Chondrocyte (in vitro differentiated cells): ENCODE measurements around the gene CBY1. TPM values are rescaled to one million over a fixed set of nuclear protein-coding genes. Genes with fewer than 3 reads are reported as not detected.

Experiments
- DNase-seq: peaks from one replicate; pipeline ENCODE4 v3.0.0; 2021; ENCODE audit warnings: mixed read lengths, low spot score
- H3K27ac Mint-ChIP-seq: one replicate; pipeline ENCODE4 v1.8.0; 2021; ENCODE audit warnings: mild to moderate bottlenecking, moderate library complexity, mixed read lengths; ENCODE audit not compliant: unreplicated experiment
- H3K27me3 Mint-ChIP-seq: 2 replicates; pipeline ENCODE4 v1.8.0; 2021; ENCODE audit warnings: low read depth, mixed read lengths
- H3K36me3 Mint-ChIP-seq: 2 replicates; pipeline ENCODE4 v1.8.0; 2021; ENCODE audit warnings: low read depth, mixed read lengths
- H3K4me1 Mint-ChIP-seq: 2 replicates; pipeline ENCODE4 v1.8.0; 2021; ENCODE audit warnings: low read depth, mild to moderate bottlenecking, mixed read lengths
- H3K4me3 Mint-ChIP-seq: one replicate; pipeline ENCODE4 v1.8.0; 2021; ENCODE audit warnings: mild to moderate bottlenecking, moderate library complexity, mixed read lengths; ENCODE audit not compliant: unreplicated experiment
- H3K9me3 Mint-ChIP-seq: 2 replicates; pipeline ENCODE4 v1.8.0; 2021; ENCODE audit warnings: low read depth, mixed read lengths
- CTCF ChIP-seq: fragments of 200-600 bp; sonication (generic); IDR thresholded peaks from 2 replicates; pipeline ENCODE4 v1.5.0; 2021; ENCODE audit warnings: antibody characterized with exemption, mild to moderate bottlenecking, moderate library complexity
- total RNA-seq: library from RNA; stranded (reverse); gene quantifications from 3 replicates; pipeline ENCODE4 v1.2.1, GENCODE V29; 2021

Gene CBY1
- total RNA-seq, 1 donor from 2014 or later = 29.9 TPM

GRCh38 chr22:38698407-38699094 is 42.1 kb downstream of the CBY1 start:
- Mint-ChIP-seq H3K4me1 (peaks cover 62% of the 10 kb centered on the region), H3K4me3 (peak overlapping the region; percentile 90), H3K9me3 (no peaks in the 10 kb centered on the region), H3K27ac (peak overlapping the region; percentile 99), H3K36me3 (peaks cover 8% of the 10 kb centered on the region), H3K27me3 (no peaks in the 10 kb centered on the region)
- DNase-seq = no peak
- TF ChIP-seq CTCF = no peak

DNA sequence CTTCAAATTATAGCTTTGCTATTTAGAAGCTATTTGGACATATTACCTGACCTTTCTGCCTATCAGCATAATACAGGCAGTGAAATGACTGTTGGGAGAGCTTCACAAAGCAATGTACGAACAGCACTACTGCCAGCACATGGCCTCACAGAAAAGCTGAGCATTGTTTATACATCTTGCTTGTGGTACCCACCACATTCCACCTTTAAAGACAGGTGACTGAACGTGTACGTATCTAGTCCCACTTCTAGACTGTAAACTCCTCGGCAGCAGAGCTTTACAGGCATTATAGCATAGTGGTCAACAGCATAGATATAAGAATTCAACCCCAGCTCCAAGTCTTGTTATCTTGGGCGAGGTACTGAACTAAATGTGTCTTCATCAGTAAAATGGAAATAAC is 42.7 kb downstream of the CBY1 start:
- Mint-ChIP-seq H3K27ac (peak overlapping the region; percentile 99), H3K36me3 (peaks cover 7% of the 10 kb centered on the region), H3K4me3 (peak overlapping the region; percentile 90), H3K9me3 (no peaks in the 10 kb centered on the region), H3K4me1 (peaks cover 59% of the 10 kb centered on the region), H3K27me3 (no peaks in the 10 kb centered on the region)
- DNase-seq = no peak
- TF ChIP-seq CTCF = no peak

- H3K27ac Mint-ChIP-seq = peak overlapping the region; percentile 99
- H3K4me3 Mint-ChIP-seq = peak overlapping the region; percentile 90
- peaks cover 4% of the 10 kb centered on the region for H3K36me3 Mint-ChIP-seq
- DNase-seq = no peak
- H3K27me3 Mint-ChIP-seq = no peaks in the 10 kb centered on the region
- H3K4me1 Mint-ChIP-seq = peaks cover 56% of the 10 kb centered on the region
- peak; percentile 42 for TF ChIP-seq CTCF
- no peaks in the 10 kb centered on the region for H3K9me3 Mint-ChIP-seq
These were observed 43.3 kb downstream of the CBY1 start for GRCh38 chr22:38699784-38700183.

- Mint-ChIP-seq H3K36me3 (peaks cover 2% of the 10 kb centered on the region), H3K9me3 (no peaks in the 10 kb centered on the region), H3K4me1 (peaks cover 56% of the 10 kb centered on the region), H3K27ac (peak overlapping the region; percentile 99), H3K27me3 (no peaks in the 10 kb centered on the region), H3K4me3 (peak overlapping the region; percentile 90)
- no peak for TF ChIP-seq CTCF
- DNase-seq = no peak
These were observed 43.9 kb downstream of the CBY1 start for GRCh38 chr22:38700270-38700788.

- peak within 1 kb of the TSS; percentile 90 for H3K4me3 Mint-ChIP-seq
- H3K4me1 Mint-ChIP-seq = peaks cover 52% of the 10 kb centered on the region
- peak; percentile 98 for DNase-seq
- H3K27me3 Mint-ChIP-seq = no peaks in the 10 kb centered on the region
- TF ChIP-seq CTCF = peak; percentile 34
- peak within 1 kb of the TSS; percentile 99 for H3K27ac Mint-ChIP-seq
- no peaks in the 10 kb centered on the region for H3K9me3 Mint-ChIP-seq
- H3K36me3 Mint-ChIP-seq = peaks cover 2% of the 10 kb centered on the region
These were observed 44.6 kb downstream of the CBY1 start, which contains the start of gene JOSD1 for GRCh38 chr22:38700789-38701628. Gene JOSD1 (minus strand): TSS chr22:38700943. CDS start chr22:38699987, 956 bp downstream.
